ENCODE data around the gene SHANK3. TPM values are rescaled to one million over a fixed set of nuclear protein-coding genes. Genes with fewer than 3 reads are reported as not detected.

The SHANK3 gene
- total and polyA plus RNA-seq, 2 experiments from 2014 or later = 0.52 to 4.9 TPM

DNA sequence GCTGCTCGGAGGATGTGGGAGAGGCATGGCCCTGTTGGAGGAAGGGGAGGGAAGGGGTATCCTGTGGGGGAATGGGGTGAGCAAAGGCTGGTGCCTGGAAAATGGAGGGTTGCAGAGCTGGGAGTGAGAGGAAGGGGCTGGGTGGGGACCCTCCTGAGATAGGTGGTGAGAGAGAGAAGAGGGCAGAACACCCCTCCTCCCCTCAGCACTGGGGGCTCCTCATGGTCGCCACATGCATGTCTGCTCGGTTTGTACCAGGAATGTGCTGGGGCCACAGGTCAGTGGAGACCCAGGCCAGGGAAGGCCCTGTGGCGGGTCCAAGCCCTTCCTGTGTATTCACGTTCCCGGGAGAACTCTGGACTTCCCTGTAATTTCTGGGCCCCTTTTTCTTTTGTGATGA is 37.6 kb downstream of the SHANK3 start (continued):
- no peak for TF ChIP-seq ZNF331 (CRISPR knock-in tag; IDR thresholded peaks at IDR 0.05; ENCODE audit: low read depth)

GRCh38 chr22:50710886-50711285 is 38.3 kb downstream of the SHANK3 start:
- H3K36me3 ChIP-seq (ENCODE audit: insufficient read depth) = no peaks in the 10 kb centered on the region
- H3F3A ChIP-seq (replicated peaks; ENCODE audit: low read depth) = no peaks in the 10 kb centered on the region
- no peak for DNase-seq (ENCODE audit: low spot score)
- Mint-ChIP-seq H3K4me1 (no peaks in the 10 kb centered on the region), H3K36me3 (ENCODE audit: low read depth) (no peaks in the 10 kb centered on the region; the same call in 2 of the 3 replicates), H3K27ac (no peak overlapping the region), H3K9me3 (no peaks in the 10 kb centered on the region), H3K4me3 (no peak overlapping the region), H3K27me3 (ENCODE audit: insufficient read depth, low read depth, poor library complexity) (peaks cover 9% of the 10 kb centered on the region)
- H3K9me2 ChIP-seq (ENCODE audit: insufficient read depth) = no peaks in the 10 kb centered on the region
- no peak for ATAC-seq
- H3K4me1 ChIP-seq (ENCODE audit: insufficient read depth) = no peaks in the 10 kb centered on the region
- H4K20me1 ChIP-seq (replicated peaks; ENCODE audit: insufficient read depth) = no peaks in the 10 kb centered on the region
- H3K27ac ChIP-seq (ENCODE audit: low read depth) = no peak overlapping the region
- TF ChIP-seq JUNB (IDR thresholded peaks at IDR 0.05; ENCODE audit: unreplicated experiment) = no peak
- TF ChIP-seq EZH2phosphoT487 (IDR thresholded peaks at IDR 0.05; ENCODE audit: unreplicated experiment) = no peak
- TF ChIP-seq EZH2 (IDR thresholded peaks at IDR 0.05; ENCODE audit: low read depth, unreplicated experiment) = no peak
- no peak for TF ChIP-seq CREB1 (CRISPR knock-in tag; IDR thresholded peaks at IDR 0.05; ENCODE audit: low read depth)
- TF ChIP-seq, protein P1, sequence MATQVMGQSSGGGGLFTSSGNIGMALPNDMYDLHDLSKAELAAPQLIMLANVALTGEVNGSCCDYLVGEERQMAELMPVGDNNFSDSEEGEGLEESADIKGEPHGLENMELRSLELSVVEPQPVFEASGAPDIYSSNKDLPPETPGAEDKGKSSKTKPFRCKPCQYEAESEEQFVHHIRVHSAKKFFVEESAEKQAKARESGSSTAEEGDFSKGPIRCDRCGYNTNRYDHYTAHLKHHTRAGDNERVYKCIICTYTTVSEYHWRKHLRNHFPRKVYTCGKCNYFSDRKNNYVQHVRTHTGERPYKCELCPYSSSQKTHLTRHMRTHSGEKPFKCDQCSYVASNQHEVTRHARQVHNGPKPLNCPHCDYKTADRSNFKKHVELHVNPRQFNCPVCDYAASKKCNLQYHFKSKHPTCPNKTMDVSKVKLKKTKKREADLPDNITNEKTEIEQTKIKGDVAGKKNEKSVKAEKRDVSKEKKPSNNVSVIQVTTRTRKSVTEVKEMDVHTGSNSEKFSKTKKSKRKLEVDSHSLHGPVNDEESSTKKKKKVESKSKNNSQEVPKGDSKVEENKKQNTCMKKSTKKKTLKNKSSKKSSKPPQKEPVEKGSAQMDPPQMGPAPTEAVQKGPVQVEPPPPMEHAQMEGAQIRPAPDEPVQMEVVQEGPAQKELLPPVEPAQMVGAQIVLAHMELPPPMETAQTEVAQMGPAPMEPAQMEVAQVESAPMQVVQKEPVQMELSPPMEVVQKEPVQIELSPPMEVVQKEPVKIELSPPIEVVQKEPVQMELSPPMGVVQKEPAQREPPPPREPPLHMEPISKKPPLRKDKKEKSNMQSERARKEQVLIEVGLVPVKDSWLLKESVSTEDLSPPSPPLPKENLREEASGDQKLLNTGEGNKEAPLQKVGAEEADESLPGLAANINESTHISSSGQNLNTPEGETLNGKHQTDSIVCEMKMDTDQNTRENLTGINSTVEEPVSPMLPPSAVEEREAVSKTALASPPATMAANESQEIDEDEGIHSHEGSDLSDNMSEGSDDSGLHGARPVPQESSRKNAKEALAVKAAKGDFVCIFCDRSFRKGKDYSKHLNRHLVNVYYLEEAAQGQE (IDR thresholded peaks at IDR 0.05; ENCODE audit: unreplicated experiment) = no peak
- TF ChIP-seq ZNF331 (CRISPR knock-in tag; IDR thresholded peaks at IDR 0.05; ENCODE audit: low read depth) = no peak
- TF ChIP-seq ETS1 (IDR thresholded peaks at IDR 0.05) = no peak
- TF ChIP-seq, protein P2, sequence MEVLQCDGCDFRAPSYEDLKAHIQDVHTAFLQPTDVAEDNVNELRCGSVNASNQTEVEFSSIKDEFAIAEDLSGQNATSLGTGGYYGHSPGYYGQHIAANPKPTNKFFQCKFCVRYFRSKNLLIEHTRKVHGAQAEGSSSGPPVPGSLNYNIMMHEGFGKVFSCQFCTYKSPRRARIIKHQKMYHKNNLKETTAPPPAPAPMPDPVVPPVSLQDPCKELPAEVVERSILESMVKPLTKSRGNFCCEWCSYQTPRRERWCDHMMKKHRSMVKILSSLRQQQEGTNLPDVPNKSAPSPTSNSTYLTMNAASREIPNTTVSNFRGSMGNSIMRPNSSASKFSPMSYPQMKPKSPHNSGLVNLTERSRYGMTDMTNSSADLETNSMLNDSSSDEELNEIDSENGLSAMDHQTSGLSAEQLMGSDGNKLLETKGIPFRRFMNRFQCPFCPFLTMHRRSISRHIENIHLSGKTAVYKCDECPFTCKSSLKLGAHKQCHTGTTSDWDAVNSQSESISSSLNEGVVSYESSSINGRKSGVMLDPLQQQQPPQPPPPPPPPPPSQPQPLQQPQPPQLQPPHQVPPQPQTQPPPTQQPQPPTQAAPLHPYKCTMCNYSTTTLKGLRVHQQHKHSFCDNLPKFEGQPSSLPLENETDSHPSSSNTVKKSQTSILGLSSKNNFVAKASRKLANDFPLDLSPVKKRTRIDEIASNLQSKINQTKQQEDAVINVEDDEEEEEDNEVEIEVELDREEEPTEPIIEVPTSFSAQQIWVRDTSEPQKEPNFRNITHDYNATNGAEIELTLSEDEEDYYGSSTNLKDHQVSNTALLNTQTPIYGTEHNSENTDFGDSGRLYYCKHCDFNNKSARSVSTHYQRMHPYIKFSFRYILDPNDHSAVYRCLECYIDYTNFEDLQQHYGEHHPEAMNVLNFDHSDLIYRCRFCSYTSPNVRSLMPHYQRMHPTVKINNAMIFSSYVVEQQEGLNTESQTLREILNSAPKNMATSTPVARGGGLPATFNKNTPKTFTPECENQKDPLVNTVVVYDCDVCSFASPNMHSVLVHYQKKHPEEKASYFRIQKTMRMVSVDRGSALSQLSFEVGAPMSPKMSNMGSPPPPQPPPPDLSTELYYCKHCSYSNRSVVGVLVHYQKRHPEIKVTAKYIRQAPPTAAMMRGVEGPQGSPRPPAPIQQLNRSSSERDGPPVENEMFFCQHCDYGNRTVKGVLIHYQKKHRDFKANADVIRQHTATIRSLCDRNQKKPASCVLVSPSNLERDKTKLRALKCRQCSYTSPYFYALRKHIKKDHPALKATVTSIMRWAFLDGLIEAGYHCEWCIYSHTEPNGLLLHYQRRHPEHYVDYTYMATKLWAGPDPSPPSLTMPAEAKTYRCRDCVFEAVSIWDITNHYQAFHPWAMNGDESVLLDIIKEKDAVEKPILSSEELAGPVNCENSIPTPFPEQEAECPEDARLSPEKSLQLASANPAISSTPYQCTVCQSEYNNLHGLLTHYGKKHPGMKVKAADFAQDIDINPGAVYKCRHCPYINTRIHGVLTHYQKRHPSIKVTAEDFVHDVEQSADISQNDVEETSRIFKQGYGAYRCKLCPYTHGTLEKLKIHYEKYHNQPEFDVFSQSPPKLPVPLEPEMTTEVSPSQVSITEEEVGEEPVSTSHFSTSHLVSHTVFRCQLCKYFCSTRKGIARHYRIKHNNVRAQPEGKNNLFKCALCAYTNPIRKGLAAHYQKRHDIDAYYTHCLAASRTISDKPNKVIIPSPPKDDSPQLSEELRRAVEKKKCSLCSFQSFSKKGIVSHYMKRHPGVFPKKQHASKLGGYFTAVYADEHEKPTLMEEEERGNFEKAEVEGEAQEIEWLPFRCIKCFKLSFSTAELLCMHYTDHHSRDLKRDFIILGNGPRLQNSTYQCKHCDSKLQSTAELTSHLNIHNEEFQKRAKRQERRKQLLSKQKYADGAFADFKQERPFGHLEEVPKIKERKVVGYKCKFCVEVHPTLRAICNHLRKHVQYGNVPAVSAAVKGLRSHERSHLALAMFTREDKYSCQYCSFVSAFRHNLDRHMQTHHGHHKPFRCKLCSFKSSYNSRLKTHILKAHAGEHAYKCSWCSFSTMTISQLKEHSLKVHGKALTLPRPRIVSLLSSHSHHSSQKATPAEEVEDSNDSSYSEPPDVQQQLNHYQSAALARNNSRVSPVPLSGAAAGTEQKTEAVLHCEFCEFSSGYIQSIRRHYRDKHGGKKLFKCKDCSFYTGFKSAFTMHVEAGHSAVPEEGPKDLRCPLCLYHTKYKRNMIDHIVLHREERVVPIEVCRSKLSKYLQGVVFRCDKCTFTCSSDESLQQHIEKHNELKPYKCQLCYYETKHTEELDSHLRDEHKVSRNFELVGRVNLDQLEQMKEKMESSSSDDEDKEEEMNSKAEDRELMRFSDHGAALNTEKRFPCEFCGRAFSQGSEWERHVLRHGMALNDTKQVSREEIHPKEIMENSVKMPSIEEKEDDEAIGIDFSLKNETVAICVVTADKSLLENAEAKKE (CRISPR knock-in tag; IDR thresholded peaks at IDR 0.05) = no peak
- TF ChIP-seq ZNF114 (CRISPR knock-in tag; IDR thresholded peaks at IDR 0.05) = no peak
- no peak for TF ChIP-seq STAT1 (IDR thresholded peaks at IDR 0.05; ENCODE audit: unreplicated experiment)
- no peak for TF ChIP-seq POLR2AphosphoS5 (IDR thresholded peaks at IDR 0.05; ENCODE audit: low read depth)
- TF ChIP-seq, protein P3, sequence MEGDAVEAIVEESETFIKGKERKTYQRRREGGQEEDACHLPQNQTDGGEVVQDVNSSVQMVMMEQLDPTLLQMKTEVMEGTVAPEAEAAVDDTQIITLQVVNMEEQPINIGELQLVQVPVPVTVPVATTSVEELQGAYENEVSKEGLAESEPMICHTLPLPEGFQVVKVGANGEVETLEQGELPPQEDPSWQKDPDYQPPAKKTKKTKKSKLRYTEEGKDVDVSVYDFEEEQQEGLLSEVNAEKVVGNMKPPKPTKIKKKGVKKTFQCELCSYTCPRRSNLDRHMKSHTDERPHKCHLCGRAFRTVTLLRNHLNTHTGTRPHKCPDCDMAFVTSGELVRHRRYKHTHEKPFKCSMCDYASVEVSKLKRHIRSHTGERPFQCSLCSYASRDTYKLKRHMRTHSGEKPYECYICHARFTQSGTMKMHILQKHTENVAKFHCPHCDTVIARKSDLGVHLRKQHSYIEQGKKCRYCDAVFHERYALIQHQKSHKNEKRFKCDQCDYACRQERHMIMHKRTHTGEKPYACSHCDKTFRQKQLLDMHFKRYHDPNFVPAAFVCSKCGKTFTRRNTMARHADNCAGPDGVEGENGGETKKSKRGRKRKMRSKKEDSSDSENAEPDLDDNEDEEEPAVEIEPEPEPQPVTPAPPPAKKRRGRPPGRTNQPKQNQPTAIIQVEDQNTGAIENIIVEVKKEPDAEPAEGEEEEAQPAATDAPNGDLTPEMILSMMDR (conservative IDR thresholded peaks at IDR 0.05; ENCODE audit: low read depth in 2 of 2) = no peak
- no peak for TF ChIP-seq NANOG (IDR thresholded peaks at IDR 0.05; ENCODE audit: borderline replicate concordance)
- no peak overlapping the region for H3K4me3 ChIP-seq
- H3K79me2 ChIP-seq (replicated peaks; ENCODE audit: insufficient read depth) = no peaks in the 10 kb centered on the region
- H2AFZ ChIP-seq = no peak overlapping the region
- no peaks in the 10 kb centered on the region for H3K27me3 ChIP-seq (ENCODE audit: insufficient read depth)
- no peak overlapping the region for H3K4me2 ChIP-seq
